Measurements from ENCODE around the gene MYO1D. TPM values are rescaled to one million over a fixed set of nuclear protein-coding genes. Genes with fewer than 3 reads are reported as not detected.

MYO1D gene
- total and polyA plus RNA-seq, 2 donors (not counting 1 experiment from before 2014, with no cell fraction given): 5.4 to 26.7 TPM

DNA sequence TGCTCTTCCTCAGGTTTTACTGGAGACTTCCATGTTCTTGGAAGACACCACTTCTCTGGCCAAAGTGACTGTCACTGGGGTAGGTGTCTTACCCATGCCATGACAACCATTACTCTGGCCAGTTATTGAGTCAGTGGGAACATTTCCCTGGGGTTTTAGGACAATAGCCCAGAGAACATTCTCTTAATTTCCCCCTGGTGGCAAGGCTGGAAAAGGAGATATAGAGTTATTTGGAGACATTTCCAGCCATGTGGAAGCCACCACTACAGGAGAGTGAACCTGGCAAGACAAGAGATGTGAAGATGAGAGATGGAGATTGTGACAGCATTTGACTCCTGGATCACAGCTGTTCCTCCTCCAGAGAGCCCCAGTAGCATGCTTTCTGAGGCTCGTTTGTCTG lies 283.9 kb downstream of the MYO1D start:
- H3K9me3 ChIP-seq (ENCODE audit: control extremely low read depth in 1 of 3, control insufficient read depth in 2 of 3, insufficient read depth in 1 of 3, low read length in 2 of 3): no peaks in the 10 kb centered on the region
- H3K9ac ChIP-seq (ENCODE audit: low read length): no peak overlapping the region
- H3K4me3 Mint-ChIP-seq: no peak overlapping the region
- H3K9me3 Mint-ChIP-seq (ENCODE audit: insufficient read depth): no peaks in the 10 kb centered on the region
- no peak overlapping the region for H3K27ac ChIP-seq (ENCODE audit: low read length in 2 of 2)
- H2AFZ ChIP-seq (ENCODE audit: insufficient read depth, low read depth, low read length, poor library complexity, severe bottlenecking): no peak overlapping the region
- WGBS (ENCODE audit: insufficient coverage): no CpG with 5 or more reads among the region's 1 CpG
- H3K4me3 ChIP-seq (ENCODE audit: control extremely low read depth in 1 of 5, extremely low read depth in 1 of 5, insufficient read depth in 1 of 5, low read depth in 2 of 5, low read length in 4 of 5): no peak overlapping the region
- no peaks in the 10 kb centered on the region for H4K20me1 ChIP-seq (ENCODE audit: control insufficient read depth, insufficient read depth, low read length, poor library complexity, severe bottlenecking)
- ATAC-seq (ENCODE audit: low read depth) (no peak), DNase-seq (no peak)
- no peaks in the 10 kb centered on the region for H3K27me3 Mint-ChIP-seq
- H3K4me1 Mint-ChIP-seq: peaks cover 6% of the 10 kb centered on the region
- no peak overlapping the region for H3K27ac Mint-ChIP-seq
- H3K4me2 ChIP-seq (replicated peaks; ENCODE audit: low read depth, low read length, poor library complexity, severe bottlenecking): no peak overlapping the region
- TF ChIP-seq EZH2 (IDR thresholded peaks at IDR 0.05; ENCODE audit: borderline replicate concordance, insufficient read depth, low read depth, low read length, poor library complexity, severe bottlenecking) (no peak), CTCF (IDR thresholded peaks at IDR 0.05) (no peak)
- POLR2A ChIA-PET: no interaction called here
- no peaks in the 10 kb centered on the region for H3K27me3 ChIP-seq (replicated peaks in 1 of 4; ENCODE audit: control extremely low read depth in 1 of 4, control insufficient read depth in 3 of 4, insufficient read depth in 4 of 4, low read length in 3 of 4)
- no peaks in the 10 kb centered on the region for H3K79me2 ChIP-seq (ENCODE audit: control insufficient read depth, insufficient read depth, low read length)
- CTCF ChIA-PET: no interaction called here
- no peaks in the 10 kb centered on the region for H3K4me1 ChIP-seq (ENCODE audit: control insufficient read depth in 2 of 2, insufficient read depth in 2 of 2, low read length in 2 of 2)
- intact Hi-C loops (cut with micrococcal nuclease): no loop called here
- H3K36me3 ChIP-seq (replicated peaks in 1 of 2; ENCODE audit: control extremely low read depth in 1 of 2, control insufficient read depth in 1 of 2, extremely low read depth in 1 of 2, insufficient read depth in 2 of 2, low read length in 1 of 2): no peaks in the 10 kb centered on the region

GRCh38 chr17:32591405-32591804 lies 285.5 kb downstream of the MYO1D start:
- TF ChIP-seq CTCF (IDR thresholded peaks at IDR 0.05): no peak
- no peak for TF ChIP-seq EZH2 (IDR thresholded peaks at IDR 0.05; ENCODE audit: borderline replicate concordance, insufficient read depth, low read depth, low read length, poor library complexity, severe bottlenecking)
- Histone ChIP-seq H3K27me3 (replicated peaks in 1 of 4; ENCODE audit: control extremely low read depth in 1 of 4, control insufficient read depth in 3 of 4, insufficient read depth in 4 of 4, low read length in 3 of 4) (no peaks in the 10 kb centered on the region), H3K27ac (ENCODE audit: low read length in 2 of 2) (no peak overlapping the region), H3K4me2 (replicated peaks; ENCODE audit: low read depth, low read length, poor library complexity, severe bottlenecking) (no peak overlapping the region), H3K9me3 (ENCODE audit: control extremely low read depth in 1 of 3, control insufficient read depth in 2 of 3, insufficient read depth in 1 of 3, low read length in 2 of 3) (no peaks in the 10 kb centered on the region), H3K4me3 (ENCODE audit: control extremely low read depth in 1 of 5, extremely low read depth in 1 of 5, insufficient read depth in 1 of 5, low read depth in 2 of 5, low read length in 4 of 5) (no peak overlapping the region), H3K9ac (ENCODE audit: low read length) (no peak overlapping the region), H3K79me2 (ENCODE audit: control insufficient read depth, insufficient read depth, low read length) (no peaks in the 10 kb centered on the region), H4K20me1 (ENCODE audit: control insufficient read depth, insufficient read depth, low read length, poor library complexity, severe bottlenecking) (no peaks in the 10 kb centered on the region), H2AFZ (ENCODE audit: insufficient read depth, low read depth, low read length, poor library complexity, severe bottlenecking) (no peak overlapping the region), H3K36me3 (replicated peaks in 1 of 2; ENCODE audit: control extremely low read depth in 1 of 2, control insufficient read depth in 1 of 2, extremely low read depth in 1 of 2, insufficient read depth in 2 of 2, low read length in 1 of 2) (no peaks in the 10 kb centered on the region), H3K4me1 (ENCODE audit: control insufficient read depth in 2 of 2, insufficient read depth in 2 of 2, low read length in 2 of 2) (no peaks in the 10 kb centered on the region)
- H3K27ac Mint-ChIP-seq: no peak overlapping the region
- intact Hi-C loops (cut with micrococcal nuclease): no loop called here
- H3K4me3 Mint-ChIP-seq: no peak overlapping the region
- CTCF ChIA-PET: interaction anchor here (1.4 to 2.5 kb wide), 2 partner anchors 67 to 108 kb away, joined by 3 to 9 read pairs; no protein-coding TSS in a partner anchor
- POLR2A ChIA-PET: no interaction called here
- no peak for ATAC-seq (ENCODE audit: low read depth)
- 100% methylated on average over 2 of the region's 3 CpGs for WGBS (ENCODE audit: insufficient coverage)
- no peaks in the 10 kb centered on the region for H3K27me3 Mint-ChIP-seq
- no peak for DNase-seq
- H3K4me1 Mint-ChIP-seq: peaks cover 6% of the 10 kb centered on the region
- no peaks in the 10 kb centered on the region for H3K9me3 Mint-ChIP-seq (ENCODE audit: insufficient read depth)
